GM23338 (cell line): Measurements from ENCODE around the gene KLF2. TPM values are rescaled to one million over a fixed set of nuclear protein-coding genes. Genes with fewer than 3 reads are reported as not detected.

Experiments used
- ATAC-seq: fragments of 200-7000 bp; cut with Tn5 transposase; 3 replicates; pipeline ENCODE4 v1.9.1; 2020
- DNase-seq: peaks from one replicate; pipeline ENCODE4 v3.0.0-alpha.2; 2015; ENCODE audit warnings: low spot score
- H2AFZ ChIP-seq: fragments of 200-600 bp; sonication (generic); 2 replicates; pipeline ENCODE4 v1.8.0; 2016; ENCODE audit warnings: antibody characterized with exemption, mild to moderate bottlenecking, moderate library complexity
- H3F3A ChIP-seq: fragments of 200-600 bp; sonication (generic); replicated peaks from 2 replicates; pipeline ENCODE4 v1.8.0; 2017; ENCODE audit warnings: antibody characterized with exemption, mixed run types, low read depth
- H3K27ac ChIP-seq: fragments of 200-600 bp; sonication (generic); 2 replicates; pipeline ENCODE4 v1.6.1; 2016; ENCODE audit warnings: low read depth
- H3K27me3 ChIP-seq: fragments of 200-600 bp; sonication (generic); 2 replicates; pipeline ENCODE4 v1.8.0; 2016; ENCODE audit warnings: mild to moderate bottlenecking, mixed run types, moderate library complexity; ENCODE audit not compliant: insufficient read depth
- H3K36me3 ChIP-seq: fragments of 200-600 bp; sonication (generic); 2 replicates; pipeline ENCODE4 v1.8.0; 2016; ENCODE audit warnings: mild to moderate bottlenecking; ENCODE audit not compliant: insufficient read depth
- H3K4me1 ChIP-seq: fragments of 200-600 bp; sonication (generic); 2 replicates; pipeline ENCODE4 v1.8.0; 2016; ENCODE audit warnings: mild to moderate bottlenecking, moderate library complexity; ENCODE audit not compliant: insufficient read depth
- H3K4me2 ChIP-seq: fragments of 200-600 bp; sonication (generic); 2 replicates; pipeline ENCODE4 v1.7.1; 2017; ENCODE audit warnings: mixed run types
- H3K4me3 ChIP-seq: fragments of 200-600 bp; sonication (generic); 2 replicates; pipeline ENCODE4 v1.6.1; 2016; ENCODE audit warnings: mixed run types
- H3K79me2 ChIP-seq: fragments of 200-600 bp; sonication (generic); replicated peaks from 2 replicates; pipeline ENCODE4 v1.8.0; 2017; ENCODE audit warnings: mild to moderate bottlenecking; ENCODE audit not compliant: insufficient read depth
- H3K9me2 ChIP-seq: fragments of 200-600 bp; sonication (generic); 2 replicates; pipeline ENCODE4 v1.8.0; 2017; ENCODE audit not compliant: insufficient read depth
- H4K20me1 ChIP-seq: fragments of 200-600 bp; sonication (generic); replicated peaks from 2 replicates; pipeline ENCODE4 v1.8.0; 2017; ENCODE audit warnings: mild to moderate bottlenecking; ENCODE audit not compliant: insufficient read depth
- H3K27ac Mint-ChIP-seq: 2 replicates; pipeline ENCODE4 v1.8.0; 2020; ENCODE audit warnings: inconsistent platforms, mild to moderate bottlenecking, moderate library complexity, mixed read lengths
- H3K27me3 Mint-ChIP-seq: 3 replicates; pipeline ENCODE4 v1.8.0; 2022; ENCODE audit warnings: low read depth, mild to moderate bottlenecking, moderate library complexity, mixed read lengths, inconsistent platforms; ENCODE audit not compliant: insufficient read depth, poor library complexity
- H3K36me3 Mint-ChIP-seq: 3 replicates; pipeline ENCODE4 v1.8.0; 2021; ENCODE audit warnings: low read depth, mild to moderate bottlenecking, inconsistent platforms, moderate library complexity, mixed read lengths
- H3K4me1 Mint-ChIP-seq: 3 replicates; pipeline ENCODE4 v1.8.0; 2020; ENCODE audit warnings: mild to moderate bottlenecking, inconsistent platforms, mixed read lengths
- H3K4me3 Mint-ChIP-seq: 3 replicates; pipeline ENCODE4 v1.8.0; 2021; ENCODE audit warnings: moderate library complexity, mild to moderate bottlenecking, inconsistent platforms, mixed read lengths
- H3K9me3 Mint-ChIP-seq: 3 replicates; pipeline ENCODE4 v1.8.0; 2020; ENCODE audit warnings: moderate library complexity, mild to moderate bottlenecking, inconsistent platforms, mixed read lengths
- EZH2 ChIP-seq: fragments of 200-600 bp; sonication (generic); IDR thresholded peaks from one replicate; pipeline ENCODE4 v1.8.0; 2017; ENCODE audit warnings: antibody characterized with exemption, mild to moderate bottlenecking, low read depth; ENCODE audit not compliant: unreplicated experiment
- EZH2phosphoT487 ChIP-seq: fragments of 200-600 bp; sonication (generic); IDR thresholded peaks from one replicate; pipeline ENCODE4 v1.8.1; 2018; ENCODE audit warnings: antibody characterized with exemption; ENCODE audit not compliant: unreplicated experiment
- STAT1 ChIP-seq: IDR thresholded peaks from one replicate; pipeline ENCODE4 v1.6.1; 2016; ENCODE audit warnings: antibody characterized with exemption; ENCODE audit not compliant: unreplicated experiment
- ZNF114 ChIP-seq: fragments of 250-450 bp; sonication (Bioruptor Pico); IDR thresholded peaks from 2 replicates; pipeline ENCODE4 v1.5.0; 2020; ENCODE audit warnings: mild to moderate bottlenecking, moderate library complexity
- ZNF331 ChIP-seq: fragments of 250-450 bp; sonication (Bioruptor Pico); IDR thresholded peaks from 2 replicates; pipeline ENCODE4 v1.5.0; 2020; ENCODE audit warnings: low read depth, mild to moderate bottlenecking, moderate library complexity
- polyA plus RNA-seq: library from polyadenylated mRNA; unstranded; fragments of >200 nt; fragmentation: Nextera tagmentation; extraction: Ambion mirVana; gene quantifications from 2 replicates; pipeline ENCODE4 v1.2.1, GENCODE V29; 2016
- total RNA-seq: library from RNA; depleted of rRNA; stranded (reverse); fragments of >200 nt; shearing (Covaris generic); gene quantifications from 2 replicates; pipeline ENCODE4 v1.2.3, GENCODE V29; 2014
- TF ChIP-seq, protein P1 (sequence below): IDR thresholded peaks from one replicate; pipeline ENCODE4 v1.6.1; 2018; ENCODE audit warnings: antibody characterized with exemption; ENCODE audit not compliant: unreplicated experiment

Gene KLF2
- total and polyA plus RNA-seq, 2 experiments from 2014 or later = 0.90 TPM; not detected in 1

DNA sequence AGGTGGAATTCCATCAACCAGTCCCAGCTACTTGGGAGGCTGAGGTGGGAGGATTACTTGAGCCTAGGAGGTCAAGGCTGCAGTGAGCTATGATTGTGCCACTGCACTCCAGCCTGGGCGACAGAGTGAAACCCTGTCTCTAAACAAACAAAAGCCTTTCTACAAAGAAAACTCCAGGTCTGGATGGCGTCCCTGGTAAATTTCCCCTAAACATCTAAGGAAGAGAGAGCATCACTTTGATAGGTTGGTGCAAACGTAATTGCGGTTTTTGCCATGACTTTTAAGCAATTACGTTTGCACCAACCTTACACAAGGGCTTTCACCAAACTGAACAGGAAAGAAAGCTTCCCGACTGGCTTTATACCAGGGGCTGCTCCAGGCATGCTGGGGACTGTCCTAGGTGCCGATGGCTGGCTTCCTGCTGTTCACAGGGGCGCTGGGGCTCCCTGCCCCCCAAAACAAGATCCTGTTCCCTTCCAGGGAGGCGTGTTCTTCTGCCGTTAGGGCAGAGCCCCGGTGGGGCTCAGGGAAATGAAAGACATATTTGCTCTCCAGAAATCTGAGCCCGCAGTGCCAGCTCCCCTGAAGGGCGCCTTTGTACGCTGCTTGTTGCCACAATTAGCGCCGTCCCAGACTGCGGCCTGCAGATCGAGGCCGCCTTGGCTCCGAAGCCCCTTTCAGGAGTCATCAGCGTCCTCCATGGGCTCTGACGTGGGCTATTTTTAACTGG lies 38.7 kb upstream of the KLF2 start:
- Histone ChIP-seq H3K79me2 (no peaks in the 10 kb centered on the region), H2AFZ (peak overlapping the region; percentile 95), H4K20me1 (no peaks in the 10 kb centered on the region), H3K4me1 (peaks cover 9% of the 10 kb centered on the region), H3K9me2 (no peaks in the 10 kb centered on the region), H3K27ac (no peak overlapping the region), H3K4me3 (no peak overlapping the region), H3K36me3 (no peaks in the 10 kb centered on the region), H3K27me3 (no peaks in the 10 kb centered on the region), H3F3A (no peaks in the 10 kb centered on the region), H3K4me2 (peak overlapping the region; percentile 60; the same call in 1 of the 2 replicates)
- TF ChIP-seq STAT1 (no peak), EZH2phosphoT487 (no peak), ZNF331 (CRISPR knock-in tag) (no peak), EZH2 (no peak)
- TF ChIP-seq, protein P1, sequence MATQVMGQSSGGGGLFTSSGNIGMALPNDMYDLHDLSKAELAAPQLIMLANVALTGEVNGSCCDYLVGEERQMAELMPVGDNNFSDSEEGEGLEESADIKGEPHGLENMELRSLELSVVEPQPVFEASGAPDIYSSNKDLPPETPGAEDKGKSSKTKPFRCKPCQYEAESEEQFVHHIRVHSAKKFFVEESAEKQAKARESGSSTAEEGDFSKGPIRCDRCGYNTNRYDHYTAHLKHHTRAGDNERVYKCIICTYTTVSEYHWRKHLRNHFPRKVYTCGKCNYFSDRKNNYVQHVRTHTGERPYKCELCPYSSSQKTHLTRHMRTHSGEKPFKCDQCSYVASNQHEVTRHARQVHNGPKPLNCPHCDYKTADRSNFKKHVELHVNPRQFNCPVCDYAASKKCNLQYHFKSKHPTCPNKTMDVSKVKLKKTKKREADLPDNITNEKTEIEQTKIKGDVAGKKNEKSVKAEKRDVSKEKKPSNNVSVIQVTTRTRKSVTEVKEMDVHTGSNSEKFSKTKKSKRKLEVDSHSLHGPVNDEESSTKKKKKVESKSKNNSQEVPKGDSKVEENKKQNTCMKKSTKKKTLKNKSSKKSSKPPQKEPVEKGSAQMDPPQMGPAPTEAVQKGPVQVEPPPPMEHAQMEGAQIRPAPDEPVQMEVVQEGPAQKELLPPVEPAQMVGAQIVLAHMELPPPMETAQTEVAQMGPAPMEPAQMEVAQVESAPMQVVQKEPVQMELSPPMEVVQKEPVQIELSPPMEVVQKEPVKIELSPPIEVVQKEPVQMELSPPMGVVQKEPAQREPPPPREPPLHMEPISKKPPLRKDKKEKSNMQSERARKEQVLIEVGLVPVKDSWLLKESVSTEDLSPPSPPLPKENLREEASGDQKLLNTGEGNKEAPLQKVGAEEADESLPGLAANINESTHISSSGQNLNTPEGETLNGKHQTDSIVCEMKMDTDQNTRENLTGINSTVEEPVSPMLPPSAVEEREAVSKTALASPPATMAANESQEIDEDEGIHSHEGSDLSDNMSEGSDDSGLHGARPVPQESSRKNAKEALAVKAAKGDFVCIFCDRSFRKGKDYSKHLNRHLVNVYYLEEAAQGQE = no peak
- Mint-ChIP-seq H3K4me1 (peaks cover 13% of the 10 kb centered on the region), H3K4me3 (no peak overlapping the region), H3K27me3 (peaks cover 9% of the 10 kb centered on the region), H3K9me3 (no peaks in the 10 kb centered on the region), H3K27ac (no peak overlapping the region), H3K36me3 (no peaks in the 10 kb centered on the region)
- peak; percentile 46 for DNase-seq
- ATAC-seq = peak; percentile 67

DNA sequence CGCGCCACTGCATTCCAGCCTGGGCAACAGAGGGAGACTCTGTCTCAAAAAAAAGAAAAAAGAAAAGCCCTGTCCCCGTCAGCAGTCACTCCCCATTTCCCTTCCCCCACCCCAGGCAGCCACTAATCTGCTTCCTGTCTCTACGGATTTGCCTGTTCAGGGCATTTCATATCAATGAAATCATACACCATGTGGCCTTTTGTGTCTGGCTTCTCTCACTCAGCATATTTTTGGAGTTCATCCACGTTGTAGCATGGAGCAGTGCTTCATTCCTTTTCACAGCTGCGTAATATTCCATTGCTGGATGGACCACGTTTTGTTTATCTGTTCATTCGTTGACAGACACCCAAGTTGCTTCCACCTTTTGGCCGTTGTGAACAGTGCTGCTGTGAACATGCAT lies 36.1 kb upstream of the KLF2 start:
- H3K27me3 ChIP-seq = no peaks in the 10 kb centered on the region
- no peaks in the 10 kb centered on the region for H3K9me2 ChIP-seq
- no peak for ATAC-seq
- H3K9me3 Mint-ChIP-seq = no peaks in the 10 kb centered on the region
- peaks cover 7% of the 10 kb centered on the region for H3K4me1 ChIP-seq
- no peak overlapping the region for H3K4me2 ChIP-seq
- H3K27ac ChIP-seq = no peak overlapping the region
- no peak overlapping the region for H2AFZ ChIP-seq
- H3K4me3 Mint-ChIP-seq = no peak overlapping the region
- no peak overlapping the region for H3K27ac Mint-ChIP-seq
- H3K4me3 ChIP-seq = no peak overlapping the region
- no peaks in the 10 kb centered on the region for H3K36me3 Mint-ChIP-seq
- H4K20me1 ChIP-seq = no peaks in the 10 kb centered on the region
- DNase-seq = no peak
- peaks cover 9% of the 10 kb centered on the region for H3K27me3 Mint-ChIP-seq
- no peaks in the 10 kb centered on the region for H3F3A ChIP-seq
- no peaks in the 10 kb centered on the region for H3K36me3 ChIP-seq
- peaks cover 16% of the 10 kb centered on the region for H3K4me1 Mint-ChIP-seq
- no peaks in the 10 kb centered on the region for H3K79me2 ChIP-seq
- TF ChIP-seq STAT1 (no peak), ZNF331 (CRISPR knock-in tag) (no peak), ZNF114 (CRISPR knock-in tag) (no peak), EZH2 (no peak)
- TF ChIP-seq, protein P1 = no peak
